GM21447 (cell line): ENCODE results near the gene TCEAL1.

Experiments
- ATAC-seq: cut with Tn5 transposase; IDR thresholded peaks from one replicate; pipeline ENCODE4 v1.9.1; 2021; ENCODE audit not compliant: unreplicated experiment

Gene TCEAL1

DNA sequence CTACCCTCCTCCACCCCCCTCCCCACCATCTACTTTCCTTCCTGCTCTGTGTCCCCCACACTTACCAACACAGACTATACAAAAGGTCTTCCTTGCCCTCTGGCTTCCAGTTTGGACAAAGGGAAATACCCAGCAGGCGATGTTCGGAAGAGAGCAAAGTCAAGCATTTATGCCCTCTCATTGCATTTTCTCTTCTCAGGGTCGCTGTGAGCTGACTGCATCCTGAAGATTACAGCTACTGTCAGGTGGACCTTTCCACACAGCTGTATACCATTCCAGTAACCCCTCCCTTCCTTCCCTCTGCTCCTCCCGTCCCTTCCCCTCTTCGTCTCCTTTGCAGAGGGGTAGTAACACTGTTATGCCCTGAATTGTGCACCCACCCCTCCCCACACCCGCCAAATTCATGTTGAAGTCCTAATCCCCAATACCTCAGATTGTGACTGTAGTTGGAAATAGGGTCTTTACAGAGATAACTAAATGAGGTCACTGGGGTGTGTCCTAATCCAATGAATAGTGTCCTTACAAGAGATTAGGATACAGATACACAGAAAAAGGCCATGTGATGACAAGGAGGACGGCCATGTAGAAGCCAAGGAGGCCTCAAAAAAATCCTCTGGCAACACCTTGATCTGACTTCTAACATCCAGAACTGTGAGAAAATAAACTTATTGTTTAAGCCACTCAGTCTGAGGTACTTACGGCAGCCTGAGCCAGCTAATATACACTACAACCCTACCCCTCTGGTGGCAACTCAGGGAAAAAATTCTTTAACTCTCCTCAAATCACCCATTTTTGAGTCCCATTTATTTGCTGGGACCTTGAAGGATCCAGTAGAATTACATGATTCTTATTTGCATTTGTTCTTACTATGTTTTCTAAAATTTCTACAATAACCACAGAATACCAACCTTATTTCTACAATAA, 46.0 kb downstream of the TCEAL1 start:
- no peak for ATAC-seq

GRCh38 chrX:103678199-103678993, 49.6 kb downstream of the TCEAL1 start:
- ATAC-seq: no peak
